ENCODE measurements around the gene IL12RB2.
"Not testable (repeated sequence)": the region's sequence is repeated elsewhere in the genome, so short reads cannot be mapped to it uniquely, and the experiment has no call there.

The IL12RB2 gene

DNA sequence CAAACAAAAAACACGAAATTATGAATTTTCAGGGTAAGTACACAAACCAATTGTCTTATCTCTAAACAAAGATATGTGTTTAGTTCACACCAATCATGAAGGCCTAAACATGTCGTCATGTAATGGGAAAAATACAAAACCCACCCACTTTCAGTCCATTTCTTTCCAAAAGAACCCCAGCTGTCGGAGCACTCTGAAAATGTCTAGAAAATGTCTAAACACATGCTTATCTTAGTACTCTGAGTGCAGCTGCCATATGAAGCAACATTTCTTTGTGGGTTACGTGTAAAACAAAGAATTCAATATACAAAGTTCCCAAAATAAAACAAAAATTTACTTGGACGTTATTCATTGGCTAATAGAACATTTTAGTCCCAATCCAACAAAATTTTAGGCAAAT, 99.8 kb downstream of the IL12RB2 start:
- H2AFZ ChIP-seq (ENCODE audit: low read length) = no peak overlapping the region
- no peaks in the 10 kb centered on the region; the same call in 1 of the 2 replicates for H4K20me1 ChIP-seq (ENCODE audit: insufficient read depth, low read length)
- peaks cover 20% of the 10 kb centered on the region; the same call in 1 of the 2 replicates for H3K36me3 ChIP-seq (replicated peaks; ENCODE audit: insufficient read depth, low read length)
- no peak overlapping the region for H3K9ac ChIP-seq (ENCODE audit: low read length)
- H3K9me2 ChIP-seq (replicated peaks; ENCODE audit: insufficient read depth, low read length) = no peaks in the 10 kb centered on the region
- H3K4me1 ChIP-seq (ENCODE audit: low read length) = no peaks in the 10 kb centered on the region
- H3K79me2 ChIP-seq (ENCODE audit: low read length) = peaks cover 25% of the 10 kb centered on the region
- no peaks in the 10 kb centered on the region for H3K9me3 ChIP-seq (replicated peaks; ENCODE audit: insufficient read depth, low read length)
- no peak for DNase-seq
- H3K27me3 ChIP-seq (replicated peaks; ENCODE audit: insufficient read depth, low read length) = no peaks in the 10 kb centered on the region
- peaks cover 22% of the 10 kb centered on the region for H3F3A ChIP-seq (ENCODE audit: insufficient read depth, low read length)
- no peak overlapping the region for H3K27ac ChIP-seq (ENCODE audit: low read length)
- no peak overlapping the region for H3K4me2 ChIP-seq (ENCODE audit: low read depth, low read length)
- TF ChIP-seq EZH2phosphoT487 (IDR thresholded peaks at IDR 0.05; ENCODE audit: low read length) (no peak), EZH2 (optimal IDR thresholded peaks at IDR 0.05; ENCODE audit: low read depth, low read length) (no peak), CTCF (IDR thresholded peaks at IDR 0.05; ENCODE audit: low read length) (no peak)
- no peak overlapping the region for H3K4me3 ChIP-seq (ENCODE audit: low read length)

DNA sequence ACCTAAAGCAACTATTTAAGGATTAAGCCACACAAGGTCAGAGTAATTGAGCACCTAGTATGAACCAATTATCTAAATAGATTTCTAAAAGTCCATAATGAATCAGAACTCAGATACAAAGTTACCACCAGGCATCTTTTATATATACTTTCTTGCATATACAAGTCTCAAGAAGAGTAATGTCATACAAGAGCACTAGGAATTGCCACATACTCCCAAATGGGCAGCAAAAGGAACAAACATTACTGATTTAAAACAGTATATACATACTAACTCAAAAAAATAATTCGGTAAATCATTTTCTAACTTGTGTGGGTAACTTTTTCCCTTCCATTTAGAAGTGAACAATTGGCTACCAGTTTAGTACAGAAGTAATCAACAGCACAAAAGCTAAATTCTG, 100.5 kb downstream of the IL12RB2 start:
- H3K36me3 ChIP-seq (replicated peaks; ENCODE audit: insufficient read depth, low read length) = peaks cover 20% of the 10 kb centered on the region; the same call in 1 of the 2 replicates
- no peaks in the 10 kb centered on the region for H3K9me2 ChIP-seq (replicated peaks; ENCODE audit: insufficient read depth, low read length)
- H2AFZ ChIP-seq (ENCODE audit: low read length) = no peak overlapping the region
- no peak for DNase-seq
- TF ChIP-seq EZH2 (optimal IDR thresholded peaks at IDR 0.05; ENCODE audit: low read depth, low read length) = no peak
- no peak for TF ChIP-seq CTCF (IDR thresholded peaks at IDR 0.05; ENCODE audit: low read length)
- no peak for TF ChIP-seq EZH2phosphoT487 (IDR thresholded peaks at IDR 0.05; ENCODE audit: low read length)
- no peak overlapping the region for H3K9ac ChIP-seq (ENCODE audit: low read length)
- H3K79me2 ChIP-seq (ENCODE audit: low read length) = peaks cover 28% of the 10 kb centered on the region
- H3K4me2 ChIP-seq (ENCODE audit: low read depth, low read length) = no peak overlapping the region
- no peak overlapping the region for H3K27ac ChIP-seq (ENCODE audit: low read length)
- no peaks in the 10 kb centered on the region; the same call in 1 of the 2 replicates for H4K20me1 ChIP-seq (ENCODE audit: insufficient read depth, low read length)
- H3K9me3 ChIP-seq (replicated peaks; ENCODE audit: insufficient read depth, low read length) = no peaks in the 10 kb centered on the region
- H3K27me3 ChIP-seq (replicated peaks; ENCODE audit: insufficient read depth, low read length) = no peaks in the 10 kb centered on the region
- no peaks in the 10 kb centered on the region for H3K4me1 ChIP-seq (ENCODE audit: low read length)
- peaks cover 21% of the 10 kb centered on the region for H3F3A ChIP-seq (ENCODE audit: insufficient read depth, low read length)
- no peak overlapping the region for H3K4me3 ChIP-seq (ENCODE audit: low read length)

DNA sequence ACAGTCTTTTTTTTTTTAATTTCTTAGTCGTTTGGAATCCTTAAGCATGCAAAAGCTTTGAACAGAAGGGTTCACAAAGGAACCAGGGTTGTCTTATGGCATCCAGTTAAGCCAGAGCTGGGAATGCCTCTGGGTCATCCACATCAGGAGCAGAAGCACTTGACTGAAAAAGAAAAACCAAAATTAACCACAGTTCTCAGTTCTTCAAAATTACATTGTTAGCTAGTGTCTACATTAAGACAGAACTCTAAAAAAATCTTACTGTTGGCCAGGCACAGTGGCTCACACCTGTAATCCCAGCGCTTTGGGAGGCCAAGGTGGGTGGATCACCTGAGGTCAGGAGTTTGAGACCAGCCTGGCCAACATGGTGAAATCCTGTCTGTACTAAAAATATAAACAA, 105.4 kb downstream of the IL12RB2 start:
- not testable (repeated sequence) for H3K4me3 ChIP-seq (ENCODE audit: low read length); H3K27me3 ChIP-seq (replicated peaks; ENCODE audit: insufficient read depth, low read length); H3K9me2 ChIP-seq (replicated peaks; ENCODE audit: insufficient read depth, low read length); H3K9ac ChIP-seq (ENCODE audit: low read length); H2AFZ ChIP-seq (ENCODE audit: low read length); H3K9me3 ChIP-seq (replicated peaks; ENCODE audit: insufficient read depth, low read length); H3K4me2 ChIP-seq (ENCODE audit: low read depth, low read length); H3K27ac ChIP-seq (ENCODE audit: low read length)
- DNase-seq = peak; percentile 5
- peaks cover 40% of the 10 kb centered on the region for H4K20me1 ChIP-seq (ENCODE audit: insufficient read depth, low read length)
- H3K36me3 ChIP-seq (replicated peaks; ENCODE audit: insufficient read depth, low read length) = peaks cover 46% of the 10 kb centered on the region
- peaks cover 20% of the 10 kb centered on the region for H3F3A ChIP-seq (ENCODE audit: insufficient read depth, low read length)
- peaks cover 77% of the 10 kb centered on the region for H3K79me2 ChIP-seq (ENCODE audit: low read length)
- H3K4me1 ChIP-seq (ENCODE audit: low read length) = peaks cover 21% of the 10 kb centered on the region

GRCh38 chr1:67414574-67414973, 106.9 kb downstream of the IL12RB2 start:
- Histone ChIP-seq H3F3A (ENCODE audit: insufficient read depth, low read length) (peaks cover 15% of the 10 kb centered on the region), H2AFZ (ENCODE audit: low read length) (no peak overlapping the region), H3K4me3 (ENCODE audit: low read length) (no peak overlapping the region), H3K36me3 (replicated peaks; ENCODE audit: insufficient read depth, low read length) (peaks cover 51% of the 10 kb centered on the region), H3K4me1 (ENCODE audit: low read length) (peaks cover 21% of the 10 kb centered on the region), H3K9me2 (replicated peaks; ENCODE audit: insufficient read depth, low read length) (no peaks in the 10 kb centered on the region), H4K20me1 (ENCODE audit: insufficient read depth, low read length) (peaks cover 55% of the 10 kb centered on the region), H3K27ac (ENCODE audit: low read length) (no peak overlapping the region), H3K9me3 (replicated peaks; ENCODE audit: insufficient read depth, low read length) (no peaks in the 10 kb centered on the region), H3K9ac (ENCODE audit: low read length) (no peak overlapping the region), H3K27me3 (replicated peaks; ENCODE audit: insufficient read depth, low read length) (no peaks in the 10 kb centered on the region), H3K79me2 (ENCODE audit: low read length) (peaks cover 89% of the 10 kb centered on the region), H3K4me2 (ENCODE audit: low read depth, low read length) (no peak overlapping the region)
- TF ChIP-seq EZH2 (optimal IDR thresholded peaks at IDR 0.05; ENCODE audit: low read depth, low read length) = no peak
- TF ChIP-seq CTCF (IDR thresholded peaks at IDR 0.05; ENCODE audit: low read length) = no peak
- no peak for TF ChIP-seq EZH2phosphoT487 (IDR thresholded peaks at IDR 0.05; ENCODE audit: low read length)
- no peak for DNase-seq

All from MM.1S (cell line).